Endothelial cell of umbilical vein (primary cell): ENCODE data around the gene ZBED5. TPM values are rescaled to one million over a fixed set of nuclear protein-coding genes. Genes with fewer than 3 reads are reported as not detected.

Experiments
- BruUV-seq: library from RNA; stranded (reverse); fragments of 400-500 nt; replicated peaks from 2 replicates; lab custom pipeline; 2021; lab: Mats Ljungman, UMichigan
- CTCF ChIA-PET: fragments of 300-600, 350-600 bp; sonication (Branson Sonifier 250); formaldehyde crosslinking; loops from one replicate; lab custom pipeline; 2021; ENCODE audit warnings: antibody characterized with exemption, inconsistent platforms; lab: Charles Lee
- POLR2A ChIA-PET: fragments of 300-600, 350-600 bp; sonication (Branson Sonifier 250); formaldehyde crosslinking; loops from one replicate; lab custom pipeline; 2021; ENCODE audit warnings: antibody characterized with exemption, inconsistent platforms; lab: Charles Lee
- DNase-seq: peaks from one replicate; pipeline ENCODE4 v3.0.0-alpha.2; 2011; ENCODE audit warnings: low read depth, low spot score
- FAIRE-seq: peaks from 2 replicates; lab custom pipeline; 2011; peaks lifted over from hg19 to GRCh38; lab: Jason Lieb, UNC
- H2AFZ ChIP-seq: 2 replicates; pipeline ENCODE4 v1.6.0; 2012; ENCODE audit warnings: low read depth, low read length, control low read depth, inconsistent platforms
- H3K27ac ChIP-seq: 2 replicates; pipeline ENCODE4 v1.5.1; 2011; ENCODE audit warnings: low read depth, mild to moderate bottlenecking, control low read depth, low read length, moderate library complexity; ENCODE audit not compliant: insufficient read depth
- H3K27me3 ChIP-seq, 2 experiments: 2 replicates each; pipeline versions ENCODE4 v1.6.0 to v1.6.1; 2011; ENCODE audit warnings: low read length in 2 of 2, mixed read lengths in 1 of 2; ENCODE audit not compliant: control insufficient read depth in 2 of 2, insufficient read depth in 2 of 2
- H3K36me3 ChIP-seq, 2 experiments: 2 replicates in 1 of 2; 3 replicates in 1 of 2; pipeline ENCODE4 v1.5.1; 2011; ENCODE audit warnings: low read length in 2 of 2, mild to moderate bottlenecking in 1 of 2, moderate library complexity in 1 of 2; ENCODE audit not compliant: control insufficient read depth in 2 of 2, insufficient read depth in 2 of 2; ENCODE audit errors: extremely low read depth in 1 of 2
- H3K4me1 ChIP-seq: 3 replicates; pipeline ENCODE4 v1.5.1; 2011; ENCODE audit warnings: mild to moderate bottlenecking, low read length; ENCODE audit not compliant: control insufficient read depth, insufficient read depth; ENCODE audit errors: extremely low read depth
- H3K4me2 ChIP-seq: 2 replicates; pipeline ENCODE4 v1.6.1; 2011; ENCODE audit warnings: low read length, control low read depth, mixed read lengths; ENCODE audit not compliant: insufficient read depth
- H3K4me3 ChIP-seq, 3 experiments: fragments of 200-600 bp in 1 of 3; sonication (generic), shearing (Covaris generic) in 1 of 3; replicated peaks in 1 of 3; 2 replicates each; pipeline ENCODE4 v1.5.1; 2011 to 2016; ENCODE audit warnings: control low read depth in 3 of 3, low read length in 3 of 3, mild to moderate bottlenecking in 2 of 3, inconsistent platforms in 1 of 3, low read depth in 1 of 3, moderate library complexity in 1 of 3; ENCODE audit not compliant: insufficient read depth in 1 of 3
- H3K79me2 ChIP-seq: 2 replicates; pipeline ENCODE4 v1.6.0; 2012; ENCODE audit warnings: low read length, inconsistent platforms; ENCODE audit not compliant: control insufficient read depth, insufficient read depth
- H3K9ac ChIP-seq: replicated peaks from 2 replicates; pipeline ENCODE3; 2011; ENCODE audit warnings: low read length, control low read depth; ENCODE audit not compliant: insufficient read depth; ENCODE audit errors: extremely low read depth
- H3K9me1 ChIP-seq: replicated peaks from 3 replicates; pipeline ENCODE4 v1.6.0; 2011; ENCODE audit warnings: mild to moderate bottlenecking, low read length; ENCODE audit not compliant: control insufficient read depth, insufficient read depth; ENCODE audit errors: extremely low read depth
- H3K9me3 ChIP-seq: replicated peaks from 2 replicates; pipeline ENCODE4 v1.5.1; 2012; ENCODE audit warnings: low read length, inconsistent platforms; ENCODE audit not compliant: control insufficient read depth, insufficient read depth
- H4K20me1 ChIP-seq: replicated peaks from 2 replicates; pipeline ENCODE3; 2011; ENCODE audit warnings: mild to moderate bottlenecking, low read length; ENCODE audit not compliant: control insufficient read depth, insufficient read depth; ENCODE audit errors: extremely low read depth
- CTCF ChIP-seq, 2 donors: IDR thresholded peaks; 1 replicate in 1 of 2; 2 replicates in 1 of 2; pipeline ENCODE4 v1.5.1; 2011; ENCODE audit warnings: low read length in 2 of 2, mild to moderate bottlenecking in 2 of 2, moderate library complexity in 2 of 2, control low read depth in 1 of 2, inconsistent platforms in 1 of 2, low read depth in 1 of 2; ENCODE audit not compliant: insufficient read depth in 1 of 2; ENCODE audit errors: extremely low read depth in 1 of 2
- EZH2 ChIP-seq: IDR thresholded peaks from 2 replicates; pipeline ENCODE4 v1.6.1; 2012; ENCODE audit warnings: borderline replicate concordance, low read depth, mild to moderate bottlenecking, moderate library complexity, low read length, inconsistent platforms; ENCODE audit not compliant: severe bottlenecking
- FOS ChIP-seq: IDR thresholded peaks from 2 replicates; pipeline ENCODE4 v1.6.1; 2011; ENCODE audit warnings: mild to moderate bottlenecking, low read length, moderate library complexity, borderline replicate concordance; ENCODE audit not compliant: insufficient read depth
- GATA2 ChIP-seq: IDR thresholded peaks from 2 replicates; pipeline ENCODE4 v1.7.0; 2011; ENCODE audit warnings: low read depth, mild to moderate bottlenecking, moderate library complexity, mixed read lengths, low read length; ENCODE audit not compliant: insufficient read length, insufficient read depth
- JUN ChIP-seq: IDR thresholded peaks from 2 replicates; pipeline ENCODE4 v1.6.1; 2011; ENCODE audit warnings: borderline replicate concordance, low read depth; ENCODE audit not compliant: insufficient read length, insufficient read depth
- MYC ChIP-seq: IDR thresholded peaks from one replicate; pipeline ENCODE4 v1.6.1; 2011; ENCODE audit warnings: mild to moderate bottlenecking, low read depth, low read length
- POLR2A ChIP-seq: IDR thresholded peaks from 2 replicates; pipeline ENCODE4 v1.6.1; 2012; ENCODE audit warnings: low read depth, mild to moderate bottlenecking, control low read depth, low read length
- POLR2AphosphoS5 ChIP-seq: IDR thresholded peaks from 2 replicates; pipeline ENCODE4 v1.6.1; 2012; ENCODE audit warnings: low read depth, mild to moderate bottlenecking, control low read depth, low read length, moderate library complexity; ENCODE audit not compliant: insufficient read depth
- dilution Hi-C: fragments of 300-500 bp; cut with MboI; formaldehyde crosslinking; loops from one replicate; pipeline ENCODE4 v1.15.0; 2019; ENCODE audit warnings: low sequenced_read_pairs; ENCODE audit not compliant: extremely low pct_ligation_motif_present
- intact Hi-C: fragments of 100-400 bp; cut with micrococcal nuclease; formaldehyde crosslinking; loops from one replicate; pipeline ENCODE4 v1.10.0; 2022
- polyA plus RNA-seq, 4 experiments: library from polyadenylated mRNA; depleted of rRNA in 3 of 4; stranded (reverse) in 3 of 4; unstranded in 1 of 4; fragments of >200 nt; gene quantifications; 2 replicates each; pipeline versions ENCODE4 v1.2.1 to v1.2.3, GENCODE V29; 2011 to 2012; ENCODE audit warnings: missing spikeins in 1 of 4
- total RNA-seq: library from RNA; stranded (reverse); gene quantifications from 2 replicates; pipeline ENCODE4 v1.2.3, GENCODE V29; 2021
- TF ChIP-seq, protein P1 (sequence below): IDR thresholded peaks from 2 replicates; pipeline ENCODE4 v1.6.1; 2011; ENCODE audit not compliant: insufficient read depth, insufficient read length

The ZBED5 gene
- total and polyA plus RNA-seq, 2 donors (not counting 3 experiments of a cell fraction or from before 2014, with no cell fraction given): 41.2 to 59.4 TPM

DNA sequence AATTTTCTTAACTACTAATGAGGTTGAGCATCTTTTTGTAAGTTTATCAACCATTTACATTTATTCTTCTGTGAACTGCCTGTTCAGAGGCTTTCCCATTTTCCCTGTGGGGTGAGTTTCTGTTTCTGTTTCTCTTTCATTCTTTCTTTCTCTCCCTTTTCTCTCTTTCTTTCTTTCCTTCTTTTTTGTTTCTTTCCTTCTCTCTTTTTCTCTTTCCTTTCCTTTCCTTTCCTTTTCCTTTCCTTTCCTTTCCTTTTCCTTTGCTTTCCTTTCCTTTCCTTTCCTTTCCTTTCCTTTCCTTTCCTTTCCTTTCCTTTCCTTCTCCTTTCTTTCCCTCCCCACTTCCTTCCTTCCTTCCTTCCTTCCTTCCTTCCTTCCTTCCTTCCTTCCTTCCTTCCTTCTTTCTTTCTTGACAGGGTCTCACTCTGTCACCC lies 8.0 kb upstream of the ZBED5 start:
- Histone ChIP-seq H3K9ac (no peak overlapping the region), H3K36me3 (no peaks in the 10 kb centered on the region), H3K4me3 (no peak overlapping the region), H3K27ac (no peak overlapping the region), H3K9me1 (no peaks in the 10 kb centered on the region), H3K4me1 (no peaks in the 10 kb centered on the region), H4K20me1 (no peaks in the 10 kb centered on the region), H3K79me2 (no peaks in the 10 kb centered on the region), H2AFZ (no peak overlapping the region), H3K9me3 (no peaks in the 10 kb centered on the region), H3K4me2 (no peak overlapping the region), H3K27me3 (no peaks in the 10 kb centered on the region)
- FAIRE-seq: no peak
- ChIA-PET CTCF (no interaction called here), POLR2A (no interaction called here)
- intact Hi-C loops (no loop called here), dilution Hi-C loops (no loop called here)
- TF ChIP-seq MYC: no peak
- TF ChIP-seq POLR2AphosphoS5: no peak
- TF ChIP-seq EZH2: no peak
- no peak for TF ChIP-seq CTCF (IDR thresholded peaks at IDR 0.05; ENCODE audit: extremely low read depth in 1 of 2, insufficient read depth in 1 of 2, low read depth in 1 of 2, low read length in 2 of 2)
- TF ChIP-seq, protein P1, sequence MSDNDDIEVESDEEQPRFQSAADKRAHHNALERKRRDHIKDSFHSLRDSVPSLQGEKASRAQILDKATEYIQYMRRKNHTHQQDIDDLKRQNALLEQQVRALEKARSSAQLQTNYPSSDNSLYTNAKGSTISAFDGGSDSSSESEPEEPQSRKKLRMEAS: no peak
- no peak for TF ChIP-seq FOS
- TF ChIP-seq POLR2A: no peak
- no peak for TF ChIP-seq GATA2
- no peak for TF ChIP-seq JUN
- DNase-seq: no peak
- no TSS peak for BruUV-seq
